Dermis microvascular lymphatic vessel endothelial cell (primary cell): ENCODE data around the gene ATP6V0B. TPM values are rescaled to one million over a fixed set of nuclear protein-coding genes. Genes with fewer than 3 reads are reported as not detected.

Source experiments
- DNase-seq, 2 donors: peaks; one replicate each; pipeline versions ENCODE4 v3.0.0 to v3.0.0-alpha.2; 2010; ENCODE audit warnings: low read depth in 2 of 2
- total RNA-seq: library from RNA; depleted of rRNA; stranded (reverse); fragments of >200 nt; gene quantifications from 2 replicates; pipeline ENCODE4 v1.2.1, GENCODE V29; 2014

ATP6V0B gene
- total RNA-seq, 1 donor from 2014 or later, result 111 TPM

DNA sequence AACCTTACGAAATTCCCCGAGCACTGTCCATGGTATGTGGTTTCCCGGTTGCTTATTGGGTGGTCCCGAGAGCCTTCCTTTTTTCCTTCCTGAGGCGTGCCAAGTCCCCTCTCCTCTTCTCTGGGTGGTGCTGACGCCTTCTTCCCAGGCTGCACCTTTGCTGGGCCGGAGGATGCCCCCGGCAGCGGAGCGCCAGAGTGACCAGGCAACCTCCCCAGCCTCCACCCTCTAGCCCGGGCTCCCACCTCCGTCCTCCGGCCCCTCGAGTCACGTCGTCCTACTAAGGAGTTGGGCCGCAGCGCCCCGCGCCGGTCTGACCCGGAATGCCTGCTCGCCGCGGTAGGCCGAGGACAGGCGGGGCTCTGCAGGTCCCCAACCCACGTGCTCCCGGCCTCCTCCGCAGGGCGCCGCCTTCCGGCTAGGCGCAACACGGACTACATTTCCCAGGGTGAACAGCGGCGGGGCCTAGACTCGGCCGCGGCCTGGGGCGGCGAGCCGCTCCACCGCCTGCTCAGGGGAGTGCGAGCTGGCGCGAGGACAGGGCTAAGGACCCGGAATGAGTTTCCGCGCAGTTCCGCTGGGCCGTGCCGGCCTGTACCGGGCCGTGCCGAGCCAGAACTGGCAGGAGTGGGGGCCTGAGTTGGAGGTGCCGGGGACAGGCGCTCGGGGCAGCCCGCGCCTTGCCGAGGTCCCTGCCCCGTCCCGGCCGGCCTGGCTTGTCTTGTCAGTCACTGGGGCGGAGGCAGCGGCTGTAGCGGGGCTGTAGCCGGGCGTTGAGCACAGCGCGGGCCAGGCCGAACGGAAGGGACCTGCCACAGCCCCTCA, 28.3 kb upstream of the ATP6V0B start, which contains the start of gene IPO13:
Gene IPO13 (plus strand): TSS at position 715 of the 825 bp plus-strand sequence. CDS start 651 bp downstream, outside the sequence.
- peak; percentile 87 to 96 for DNase-seq

DNA sequence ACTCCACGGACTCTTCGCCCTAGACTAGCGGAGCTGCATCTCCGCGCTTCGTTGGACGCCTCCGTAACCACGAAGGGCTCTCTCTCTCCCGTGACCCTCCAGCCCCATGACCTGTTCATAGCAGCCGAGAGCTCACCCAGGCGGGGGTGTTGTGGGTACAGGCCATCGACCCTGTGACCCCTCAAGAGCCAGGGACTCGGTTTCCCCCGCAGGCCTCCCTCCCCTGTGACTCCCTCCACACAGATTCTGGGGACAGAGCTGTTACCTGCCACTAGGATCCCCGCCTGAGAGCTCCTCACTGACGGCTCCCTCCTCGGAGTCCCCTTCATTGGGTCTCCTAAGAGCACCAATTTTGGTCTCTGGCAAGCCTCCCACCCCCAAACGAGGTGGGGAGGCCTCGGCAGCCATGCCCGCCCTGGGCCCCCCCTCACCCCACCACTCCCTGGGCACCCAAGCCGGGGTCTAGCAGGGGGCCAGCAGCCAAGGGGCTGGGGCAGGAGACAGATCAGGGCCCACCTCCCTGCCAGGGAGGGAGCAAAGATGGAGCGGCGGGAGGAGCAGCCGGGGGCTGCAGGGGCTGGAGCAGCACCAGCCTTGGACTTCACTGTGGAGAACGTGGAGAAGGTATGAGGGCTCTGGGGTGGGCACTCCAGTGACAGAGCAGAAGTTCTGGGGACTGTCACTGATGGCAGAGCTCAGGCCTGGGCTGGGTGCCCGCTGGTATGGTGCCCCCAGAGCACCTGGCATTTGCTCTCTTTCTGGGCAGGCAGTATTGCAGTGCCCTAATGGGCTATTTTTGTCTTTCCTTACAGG, 27.5 kb upstream of the ATP6V0B start:
- no peak for DNase-seq

DNA sequence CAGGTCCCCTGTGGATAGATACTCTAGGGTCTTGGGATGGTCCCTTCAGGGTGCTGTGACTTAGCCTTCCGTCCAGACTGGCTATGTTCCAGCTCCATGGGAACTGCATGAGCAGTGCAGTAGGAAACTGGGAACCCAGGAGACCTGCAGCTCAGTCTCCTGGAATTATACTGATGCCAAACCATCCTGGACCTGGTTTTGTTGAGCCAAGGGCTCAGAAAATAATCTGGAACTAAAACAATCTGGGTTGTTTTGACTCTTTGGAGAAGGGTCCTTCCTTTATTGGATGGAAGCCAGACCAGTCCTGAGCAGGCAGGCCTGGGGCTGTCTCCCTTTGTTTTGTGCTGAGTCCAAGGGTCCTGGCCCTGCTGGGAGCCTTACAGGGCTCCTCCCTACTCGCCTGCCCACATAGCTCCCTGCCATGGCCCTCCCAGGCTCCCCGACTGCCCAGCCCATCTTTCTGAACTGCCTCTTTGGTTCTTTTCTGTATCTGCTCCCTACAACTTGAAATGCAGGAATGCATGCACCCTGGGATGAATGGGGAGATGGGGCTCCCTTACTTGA, 26.8 kb upstream of the ATP6V0B start:
- DNase-seq, result no peak

DNA sequence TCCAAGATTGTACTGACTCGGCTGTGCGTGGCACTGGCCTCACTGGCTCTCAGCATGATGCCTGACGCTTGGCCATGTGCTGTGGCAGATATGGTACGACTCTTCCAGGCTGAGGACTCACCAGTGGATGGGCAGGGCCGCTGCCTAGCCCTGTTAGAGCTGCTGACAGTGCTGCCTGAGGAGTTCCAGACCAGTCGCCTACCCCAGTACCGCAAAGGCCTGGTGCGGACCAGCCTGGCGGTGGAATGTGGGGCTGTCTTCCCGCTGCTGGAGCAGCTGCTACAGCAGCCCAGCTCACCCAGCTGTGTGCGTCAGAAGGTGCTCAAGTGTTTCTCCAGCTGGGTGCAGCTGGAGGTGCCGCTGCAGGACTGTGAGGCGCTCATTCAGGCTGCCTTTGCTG, 25.1 kb upstream of the ATP6V0B start:
- no peak for DNase-seq

DNA sequence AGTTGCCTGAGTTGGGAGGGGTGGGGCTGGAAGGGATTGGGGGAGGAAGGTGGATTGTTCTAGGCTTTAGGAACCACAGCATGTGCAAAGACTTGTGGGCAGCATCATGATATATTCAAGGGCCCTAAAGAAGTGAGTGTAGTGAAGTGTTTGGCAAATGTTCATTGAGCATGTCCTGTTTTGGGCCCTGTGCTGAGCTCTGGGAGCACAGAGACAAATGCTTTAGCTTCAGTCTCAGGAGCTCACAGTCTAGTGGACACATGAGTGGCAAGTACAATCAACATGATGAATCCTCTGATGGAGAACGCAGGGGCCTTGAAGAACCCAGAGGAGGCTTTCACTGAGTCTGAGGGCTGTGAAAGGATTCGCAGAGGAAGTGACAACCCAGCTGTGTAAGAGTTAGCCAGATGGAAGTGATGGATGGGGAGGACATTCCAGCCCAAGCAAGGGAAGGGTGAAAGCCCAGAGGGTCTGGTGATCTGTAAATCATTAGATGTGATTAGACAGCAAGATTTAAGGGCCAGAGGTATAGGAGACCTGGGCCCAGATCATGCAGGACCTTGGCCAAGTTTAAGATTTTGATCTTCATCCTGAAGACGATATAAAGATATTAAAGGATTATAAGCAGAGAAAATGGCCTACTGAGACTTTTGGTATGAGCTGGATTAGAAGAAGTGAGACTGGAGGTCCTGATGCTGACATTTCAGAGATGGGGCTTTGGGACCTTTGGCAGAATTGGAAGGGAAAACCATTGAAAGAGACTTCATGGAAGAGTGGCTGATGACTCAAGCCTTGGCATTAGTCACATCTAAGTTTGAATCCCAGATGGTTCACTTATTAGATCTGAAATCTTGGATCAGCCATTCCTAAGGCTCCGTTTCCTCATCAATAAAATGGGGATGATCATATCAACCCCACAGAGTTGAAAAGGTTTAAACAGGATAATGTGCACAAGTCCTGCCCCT, 23.5 kb upstream of the ATP6V0B start:
- no peak for DNase-seq

DNA sequence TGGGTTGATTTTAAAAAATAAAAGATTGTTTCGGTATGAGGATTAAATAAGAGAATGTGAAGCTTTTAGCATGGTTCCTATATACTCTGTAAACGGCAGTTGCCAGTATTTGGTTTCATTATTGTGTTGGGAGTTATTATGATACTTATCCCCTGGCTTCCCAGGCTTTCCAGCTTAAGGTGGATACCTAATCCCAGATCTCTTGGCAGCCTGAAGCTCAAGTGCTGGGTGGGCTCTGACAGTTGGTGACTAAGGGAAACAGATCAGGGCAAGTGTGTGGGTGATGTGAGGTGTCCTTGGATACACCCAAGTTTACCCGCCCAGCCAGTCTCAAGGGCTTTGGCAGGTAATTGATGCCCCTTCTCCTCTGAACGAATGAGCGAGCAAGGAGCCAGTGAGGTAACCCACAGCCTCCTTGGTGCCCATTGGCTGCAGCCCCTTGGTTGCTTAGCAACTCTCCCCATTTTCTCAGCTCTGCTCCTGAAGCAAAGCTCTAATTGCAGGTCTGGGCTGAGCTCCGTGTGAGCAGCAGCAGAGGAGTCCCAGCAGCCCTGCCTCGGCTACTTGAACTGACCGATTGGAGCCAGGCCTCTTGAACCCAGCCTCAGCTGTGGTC, 21.9 kb upstream of the ATP6V0B start:
- DNase-seq, result no peak

DNA sequence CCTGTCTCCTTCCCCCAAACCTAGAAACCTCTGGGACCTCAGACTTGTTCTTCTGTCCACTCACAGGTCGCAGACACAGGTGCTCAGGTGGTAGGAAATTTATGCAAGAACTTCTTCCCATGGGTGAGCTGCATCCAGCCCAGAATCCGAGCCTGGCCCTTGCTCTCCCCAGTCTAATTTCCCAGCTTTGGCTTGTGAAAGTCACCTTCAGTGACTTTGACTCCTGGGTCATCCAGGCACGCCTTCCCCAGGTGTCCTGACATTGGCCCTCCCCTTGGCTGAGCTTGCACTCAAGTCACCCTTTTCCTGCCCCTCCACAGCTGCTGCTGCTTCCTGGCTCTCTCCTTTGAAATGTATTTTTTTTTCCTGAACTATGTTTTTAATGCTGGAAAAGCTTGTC, 21.4 kb upstream of the ATP6V0B start:
- DNase-seq, result no peak

DNA sequence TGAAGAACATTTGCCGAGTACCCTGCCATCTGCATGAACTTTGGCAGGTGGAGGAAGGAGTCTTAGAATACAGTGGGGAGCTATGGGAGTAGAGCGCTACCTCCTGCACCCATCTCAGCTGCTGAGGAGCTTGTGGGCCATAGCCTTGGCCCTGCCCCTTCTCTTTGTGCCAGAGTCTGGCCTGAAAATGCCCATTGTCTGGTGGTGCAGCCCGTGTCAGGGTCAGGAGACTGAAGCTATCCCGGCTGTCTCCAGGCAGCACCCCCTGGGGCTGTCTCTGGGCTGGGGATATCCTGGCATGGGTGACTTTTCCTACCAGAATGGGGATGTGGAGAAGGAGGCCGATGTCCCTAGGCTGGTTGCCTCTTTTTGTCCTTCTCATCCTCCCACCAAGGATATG, 20.7 kb upstream of the ATP6V0B start:
- no peak for DNase-seq

DNA sequence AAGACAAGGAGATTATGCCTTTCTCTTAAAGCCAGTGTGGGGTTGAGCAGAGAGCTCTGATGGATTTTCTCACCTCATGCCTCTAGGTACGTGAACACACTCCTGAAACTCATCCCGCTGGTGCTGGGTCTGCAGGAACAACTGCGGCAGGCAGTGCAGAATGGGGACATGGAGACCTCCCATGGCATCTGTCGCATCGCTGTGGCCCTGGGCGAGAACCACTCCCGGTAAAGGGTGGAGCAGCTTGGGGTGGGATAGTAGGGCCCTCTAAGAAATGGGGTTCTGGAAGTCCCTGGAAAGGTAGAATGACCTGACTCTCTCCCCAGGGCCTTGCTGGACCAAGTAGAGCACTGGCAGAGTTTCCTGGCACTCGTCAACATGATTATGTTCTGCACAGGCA, 18.5 kb upstream of the ATP6V0B start:
- DNase-seq, result no peak

DNA sequence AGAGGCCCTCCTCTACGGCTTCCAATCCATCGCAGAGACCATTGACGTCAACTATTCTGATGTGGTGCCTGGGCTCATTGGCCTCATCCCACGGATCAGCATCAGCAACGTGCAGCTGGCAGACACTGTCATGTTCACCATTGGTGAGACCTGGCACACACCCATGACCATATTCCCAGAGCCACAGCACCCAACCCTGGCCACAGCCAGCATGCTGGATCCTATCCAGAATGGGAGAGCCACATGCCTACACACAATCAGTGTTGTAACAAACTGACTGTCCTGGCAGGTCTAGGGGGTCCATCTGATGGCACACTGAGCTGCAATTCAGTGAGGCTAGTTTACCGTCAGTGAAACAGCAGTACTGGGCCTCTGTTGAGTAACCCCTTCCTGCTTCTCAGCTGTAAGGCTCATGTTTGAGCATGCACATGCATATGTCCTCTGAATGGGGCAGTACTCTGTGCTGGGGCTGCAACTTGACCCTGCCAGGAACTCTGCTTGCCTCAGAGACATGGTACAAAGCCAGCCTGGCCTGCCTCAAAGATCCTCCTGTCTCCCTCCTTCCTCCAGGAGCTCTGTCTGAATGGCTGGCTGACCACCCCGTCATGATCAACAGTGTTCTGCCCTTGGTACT, 17.2 kb upstream of the ATP6V0B start:
- DNase-seq, result no peak

DNA sequence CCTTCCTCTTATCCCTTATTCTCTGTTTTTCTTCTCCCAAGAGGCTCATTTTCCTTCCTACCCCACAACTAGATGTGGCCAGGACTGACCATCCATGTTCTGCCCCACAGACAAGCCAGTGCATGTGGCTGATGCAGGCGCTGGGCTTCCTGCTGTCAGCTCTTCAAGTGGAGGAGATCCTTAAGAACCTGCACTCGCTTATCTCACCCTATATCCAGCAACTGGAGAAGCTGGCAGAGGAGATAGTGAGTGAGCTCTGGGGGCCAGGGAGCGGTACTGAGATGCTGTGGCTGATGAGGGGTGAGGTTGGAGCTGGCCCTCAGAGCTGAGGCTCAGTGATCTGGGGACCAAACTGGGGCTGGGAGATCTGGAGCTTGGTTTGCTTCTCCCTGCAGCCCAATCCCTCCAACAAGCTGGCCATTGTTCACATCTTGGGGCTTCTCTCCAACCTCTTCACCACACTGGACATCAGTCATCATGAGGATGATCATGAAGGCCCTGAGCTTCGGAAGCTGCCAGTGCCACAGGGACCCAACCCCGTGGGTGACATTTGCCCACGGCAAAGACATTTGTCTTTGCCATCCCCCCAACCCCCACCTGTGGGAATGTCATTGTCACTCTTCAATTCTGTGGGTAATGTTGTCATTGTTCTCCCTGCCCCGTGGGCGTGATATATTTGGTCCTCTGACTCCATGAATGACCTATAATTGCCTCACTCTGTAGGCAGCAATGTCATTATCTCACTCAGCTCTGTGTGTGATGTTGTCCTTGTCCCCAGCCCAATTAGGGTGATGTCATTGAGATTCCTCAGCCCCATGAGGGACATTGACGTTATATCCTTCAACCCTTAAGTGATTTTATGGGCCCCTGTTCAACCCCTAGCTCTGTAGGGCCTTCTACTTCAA, 16.2 kb upstream of the ATP6V0B start:
- no peak for DNase-seq

DNA sequence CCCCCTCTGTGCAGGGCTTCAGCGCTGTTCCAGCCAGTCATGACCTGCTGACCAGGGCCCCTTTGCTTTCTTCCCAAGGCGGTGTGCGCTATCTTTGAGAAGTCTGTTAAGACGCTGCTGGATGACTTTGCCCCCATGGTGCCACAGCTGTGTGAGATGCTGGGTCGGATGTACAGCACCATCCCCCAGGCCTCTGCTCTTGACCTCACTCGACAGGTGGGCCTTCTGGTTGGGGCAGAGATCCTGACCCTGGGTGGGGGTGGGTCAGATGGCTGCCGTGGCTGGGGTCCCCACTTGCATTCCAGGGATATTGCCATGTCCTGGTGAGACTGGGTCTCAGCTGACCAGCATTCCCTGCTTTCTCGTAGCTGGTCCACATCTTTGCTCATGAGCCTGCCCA, 14.0 kb upstream of the ATP6V0B start:
- no peak for DNase-seq

DNA sequence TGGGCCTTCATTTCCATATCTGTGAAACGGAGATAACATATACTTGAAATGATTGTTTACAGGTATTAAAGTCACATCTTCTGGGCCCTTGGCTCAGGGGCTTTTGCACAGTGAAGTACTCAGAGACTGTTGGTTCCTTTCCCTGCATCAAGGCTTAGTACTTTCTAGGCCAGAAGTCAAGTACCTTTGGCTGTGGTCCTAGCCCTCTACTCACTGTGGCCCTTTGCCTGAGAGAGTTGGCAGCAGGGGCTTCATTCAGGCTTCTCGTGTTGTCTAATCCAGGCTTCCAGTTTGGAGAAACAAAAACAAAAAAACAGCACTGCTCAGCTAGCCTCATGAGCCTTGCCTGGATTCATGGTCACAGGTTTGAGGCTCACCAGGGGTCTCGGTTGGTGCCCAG, 13.1 kb upstream of the ATP6V0B start:
- no peak for DNase-seq

DNA sequence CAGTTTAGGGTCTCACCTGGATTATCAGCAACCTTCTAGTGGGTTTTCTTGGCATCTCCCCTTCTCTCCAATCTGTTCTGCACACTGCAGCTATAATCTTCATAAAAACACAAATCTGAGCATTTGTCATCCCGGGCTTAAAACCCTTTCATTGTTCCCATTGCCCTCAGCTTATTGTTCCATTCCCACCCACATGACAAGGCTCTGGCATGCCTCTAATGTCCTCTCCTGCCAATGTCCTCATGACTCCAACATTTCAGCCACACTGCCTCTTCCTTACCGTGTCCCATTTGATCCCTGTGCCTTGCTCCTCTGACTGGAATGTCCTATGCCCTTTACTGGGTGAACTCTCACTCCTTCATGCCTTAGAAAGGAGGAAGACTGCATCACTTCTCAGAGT, 12.4 kb upstream of the ATP6V0B start:
- DNase-seq, result no peak

DNA sequence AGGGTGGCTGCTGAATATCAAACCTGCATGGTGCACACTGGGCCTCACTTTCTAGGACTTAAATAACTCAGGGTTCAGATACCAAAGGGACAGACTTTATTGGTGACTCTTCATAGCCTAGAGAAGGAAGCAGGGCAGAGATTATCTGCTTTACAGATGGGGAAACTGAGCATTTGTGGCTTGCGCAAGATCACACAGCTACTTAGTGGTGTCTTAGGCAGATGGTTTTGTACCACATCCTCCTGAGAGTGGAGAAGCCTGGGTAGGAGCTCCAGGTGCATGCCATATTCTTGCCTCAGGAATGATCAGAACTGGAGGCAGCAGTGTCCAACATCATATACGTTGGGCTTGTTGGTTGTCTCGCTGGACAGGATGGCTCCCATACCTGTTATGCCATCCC, 11.8 kb upstream of the ATP6V0B start:
- no peak for DNase-seq

DNA sequence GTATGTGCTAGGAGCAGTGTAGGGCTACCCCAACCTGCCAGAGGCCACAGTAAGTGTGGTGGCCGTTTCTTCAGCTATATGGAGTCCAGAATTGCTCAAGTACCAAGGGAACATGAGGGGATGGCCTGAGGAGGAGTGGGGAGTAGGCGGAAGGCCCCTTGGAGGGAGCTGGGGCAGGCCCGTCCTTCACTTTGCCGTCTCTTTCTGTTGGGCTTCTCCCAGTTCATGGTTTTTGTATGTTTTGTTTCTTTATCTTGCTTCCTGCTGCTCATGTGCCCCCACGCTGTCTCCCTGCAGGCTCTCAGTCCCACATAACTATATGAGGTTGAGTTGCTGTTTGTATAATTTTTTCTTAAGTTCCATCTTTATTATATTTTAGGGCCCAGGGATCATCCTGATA, 10.9 kb upstream of the ATP6V0B start:
- no peak for DNase-seq

DNA sequence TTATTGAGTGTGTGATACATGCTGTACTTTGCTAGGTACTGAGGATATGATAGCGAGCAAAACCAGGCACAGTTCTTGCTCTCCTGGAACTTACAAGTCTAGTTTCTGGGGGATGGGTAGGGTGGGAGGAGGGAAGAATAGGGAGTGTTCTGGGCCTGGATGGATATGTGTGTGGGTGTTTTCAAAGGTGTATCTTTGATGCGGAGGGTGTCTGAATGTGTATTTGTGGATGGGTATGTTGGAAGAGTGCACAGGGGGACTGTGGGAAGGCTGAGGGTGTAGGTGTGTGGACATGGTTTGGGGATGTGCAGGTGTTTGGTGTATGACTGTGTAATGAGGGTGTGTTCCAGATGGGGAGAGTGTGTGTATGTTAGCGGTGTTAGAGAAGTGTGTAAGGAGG, 9.4 kb upstream of the ATP6V0B start:
- no peak for DNase-seq

DNA sequence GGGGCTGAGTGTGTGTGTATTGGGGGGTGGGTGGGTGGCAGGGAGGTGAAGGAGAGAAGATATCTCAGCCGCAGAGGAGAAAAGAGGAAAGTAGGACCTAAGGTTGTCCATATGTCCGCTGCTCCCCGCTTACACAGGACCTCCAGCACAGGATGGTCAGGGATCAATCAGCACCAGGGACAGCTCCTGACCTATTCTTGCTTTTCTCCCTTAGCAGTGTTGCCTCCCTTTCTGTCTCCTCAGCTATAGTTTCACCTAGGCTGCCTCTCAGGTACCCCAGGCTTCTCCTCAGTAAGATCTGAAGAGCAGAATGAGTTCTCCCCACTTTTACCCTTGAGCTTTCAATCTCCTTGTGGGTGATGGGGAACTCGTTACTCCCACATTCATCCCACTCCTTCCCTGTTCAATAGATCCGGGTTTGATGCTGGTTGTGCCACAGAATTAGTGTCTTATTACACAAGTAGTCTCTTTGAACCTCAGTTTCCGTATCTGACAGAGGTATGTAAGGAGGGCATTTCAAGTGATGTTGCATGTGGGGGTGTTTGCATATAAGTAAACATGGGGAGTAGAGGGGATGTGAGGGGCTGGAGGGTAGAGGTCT, 6.3 kb upstream of the ATP6V0B start:
- DNase-seq, result peak in 1 of 2 donors; percentile 57

DNA sequence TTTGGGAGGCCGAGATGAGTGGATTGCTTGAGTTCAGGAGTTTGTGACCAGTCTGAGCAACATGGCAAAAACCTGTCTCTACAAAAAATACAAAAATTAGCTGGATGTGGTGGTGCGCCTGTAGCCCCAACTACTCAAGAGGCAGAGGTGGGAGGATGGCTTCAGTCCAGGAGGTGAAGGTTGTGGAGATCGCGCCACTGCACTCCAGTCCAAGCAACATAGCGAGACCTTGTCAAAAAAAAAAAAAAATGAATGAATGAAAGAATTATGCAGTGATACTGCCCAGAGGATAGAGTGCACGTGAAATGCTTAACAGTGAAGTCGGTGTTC, 5.4 kb upstream of the ATP6V0B start:
- DNase-seq, result no peak
